Endothelial cell of hepatic sinusoid (primary cell): ENCODE data around the gene RARB.

Experiments used
- in situ Hi-C: cut with HindIII; loops from 2 replicates; pipeline ENCODE4 v1.10.0; 2017; ENCODE audit warnings: low sequenced_read_pairs

The RARB gene

DNA sequence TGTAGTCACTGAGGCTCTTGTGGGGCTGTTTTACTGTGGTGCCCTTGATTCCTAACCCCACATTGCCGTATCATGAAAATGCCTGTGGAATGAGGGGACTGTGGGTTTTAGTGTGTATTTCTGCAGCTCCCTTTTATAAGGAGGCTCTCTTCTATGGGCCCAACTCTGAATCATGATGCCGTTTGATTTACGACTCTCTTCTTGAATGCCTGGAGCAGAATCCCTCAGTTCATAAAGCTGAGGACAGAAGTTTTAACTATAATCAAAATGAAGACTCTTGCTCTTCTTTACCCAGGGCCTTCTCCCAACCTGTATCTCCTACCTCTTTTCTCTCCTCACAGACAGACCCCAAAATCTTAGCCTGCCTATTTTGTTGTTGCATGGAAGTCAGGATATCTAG, 109.5 kb downstream of the RARB start:
- in situ Hi-C loops = no loop called here

DNA sequence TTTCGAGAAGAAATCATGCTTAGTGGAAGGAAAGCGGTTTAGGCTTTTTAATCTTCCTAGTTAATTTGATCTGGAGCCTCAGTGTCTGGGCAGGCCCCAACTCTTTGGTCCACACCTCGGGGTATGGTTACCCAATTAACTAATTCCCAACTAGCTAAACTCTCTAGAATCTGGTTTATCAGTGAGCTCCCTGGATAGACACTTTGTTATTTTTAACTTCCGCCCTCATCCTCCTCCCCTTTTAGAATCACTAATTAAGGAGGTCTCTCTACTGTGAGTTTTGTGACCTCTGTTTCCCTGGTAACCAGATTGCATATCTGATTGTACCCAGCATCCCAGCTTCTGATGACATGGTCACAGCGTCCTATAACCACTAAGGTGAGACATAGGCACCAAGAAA, 112.2 kb downstream of the RARB start:
- in situ Hi-C loops = no loop called here

DNA sequence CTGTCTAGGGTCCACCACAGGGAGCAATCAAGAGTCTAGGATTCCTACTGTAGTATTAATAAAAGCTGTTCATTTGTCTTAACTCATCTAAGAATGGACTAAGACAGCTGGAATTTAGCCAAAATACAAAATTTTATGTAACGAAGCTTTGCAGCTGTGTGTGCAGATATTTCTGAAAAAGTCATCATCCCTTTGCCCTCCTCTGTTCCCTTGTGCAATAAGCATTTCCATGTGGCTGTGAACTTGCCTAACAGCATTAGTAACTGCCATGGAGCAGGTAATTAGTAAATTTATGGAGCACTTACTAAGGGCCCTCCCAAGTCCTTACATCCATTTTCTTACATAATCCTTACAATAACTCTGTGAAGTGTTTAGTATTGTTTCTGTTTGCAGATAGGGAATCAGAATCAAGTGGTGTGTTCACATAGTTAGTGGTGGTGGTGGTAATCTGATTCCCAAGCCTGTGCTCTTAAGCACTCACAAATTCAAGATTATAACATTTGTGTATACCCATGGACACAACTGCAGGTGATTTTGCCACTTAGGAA, 114.5 kb downstream of the RARB start:
- in situ Hi-C loops = no loop called here

DNA sequence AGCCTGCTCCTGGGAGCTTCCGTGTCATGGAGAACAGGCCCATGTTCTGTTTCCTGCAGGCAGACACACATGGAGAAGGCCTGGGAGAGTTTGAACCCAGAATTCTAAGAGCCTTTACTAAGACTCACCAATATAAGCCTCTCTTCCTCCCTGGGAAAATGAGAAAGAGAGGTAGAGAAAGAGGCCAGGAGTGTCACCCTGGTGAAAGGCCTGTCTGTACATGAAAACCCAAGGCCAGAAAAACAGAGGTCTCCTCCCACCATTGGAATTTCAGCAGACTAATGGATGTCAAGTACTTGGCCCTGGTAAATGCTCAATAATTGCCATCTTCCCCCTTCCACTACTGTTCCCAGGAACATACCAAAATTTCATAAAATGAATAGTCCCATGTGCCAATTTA, 119.0 kb downstream of the RARB start:
- in situ Hi-C loops = no loop called here

DNA sequence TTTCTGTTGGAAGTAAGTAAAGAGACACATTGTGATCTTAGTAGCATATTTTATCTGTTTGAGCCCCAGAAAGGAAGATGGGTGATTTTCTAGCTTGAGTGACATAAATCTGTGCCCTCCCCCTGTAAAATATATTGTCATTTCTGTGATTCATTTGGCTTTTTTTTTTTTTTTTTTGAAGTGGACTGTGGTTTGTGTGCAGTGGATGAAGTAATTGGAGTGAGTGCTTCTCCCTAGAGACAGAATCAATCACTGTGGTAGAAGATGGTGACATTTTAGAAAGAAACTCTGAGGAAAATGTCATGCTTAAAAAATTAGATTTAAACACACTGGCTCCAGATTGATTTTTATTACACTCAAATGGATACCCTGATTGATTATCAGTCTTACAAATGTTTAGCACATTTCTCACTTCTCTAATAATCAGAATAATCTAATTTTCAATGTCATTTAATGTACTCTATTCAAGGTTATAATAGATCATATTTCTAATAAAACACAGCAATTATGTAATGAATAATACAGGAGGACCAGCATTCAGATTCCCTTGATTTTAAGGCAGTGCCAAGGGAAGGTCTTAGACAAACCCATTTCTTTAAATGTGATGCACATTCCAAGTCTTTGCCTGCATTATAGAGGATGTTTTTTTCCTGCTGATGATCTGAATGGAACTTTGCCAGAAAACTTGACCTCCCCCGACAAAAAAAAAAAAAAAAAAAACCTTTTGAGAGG, 120.0 kb downstream of the RARB start:
- in situ Hi-C loops = no loop called here

DNA sequence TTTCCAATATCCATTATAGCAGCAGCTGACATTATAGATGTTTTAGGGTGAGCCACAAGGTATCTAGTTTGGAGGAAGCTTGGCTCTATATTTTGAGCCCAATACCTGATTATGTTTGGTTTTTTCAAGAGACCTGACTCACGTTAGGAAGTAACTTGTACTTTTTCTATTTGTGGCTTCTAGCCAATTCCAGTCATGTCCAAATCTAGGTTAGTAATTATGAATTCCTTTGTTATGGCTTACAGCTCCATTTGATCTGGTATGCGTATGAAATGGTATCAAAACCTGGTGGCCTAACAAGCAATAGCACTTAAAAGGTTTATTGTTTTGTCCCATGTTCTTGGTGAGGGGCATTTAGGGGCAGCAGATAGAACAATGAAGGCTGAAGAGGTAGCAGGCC, 120.8 kb downstream of the RARB start:
- in situ Hi-C loops = no loop called here

DNA sequence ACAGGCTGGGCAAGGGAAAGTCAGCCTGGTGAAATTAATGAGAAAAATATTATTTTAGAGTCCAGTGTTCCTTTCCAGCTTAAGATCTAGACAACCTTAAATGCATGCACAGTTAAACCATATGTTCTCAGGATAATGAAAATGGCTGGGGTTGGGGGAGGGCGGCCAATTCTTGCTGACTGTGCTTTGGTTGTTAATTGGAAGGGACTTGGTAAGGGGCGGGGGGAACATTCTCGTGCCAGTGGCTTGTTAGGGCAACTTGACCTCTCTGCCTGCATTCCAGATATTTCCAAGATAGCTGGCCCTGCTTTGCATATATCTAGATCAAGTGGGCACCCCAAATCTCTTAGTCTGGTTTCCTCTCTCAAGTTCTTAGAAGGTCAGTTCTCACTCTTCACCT, 124.2 kb downstream of the RARB start:
- in situ Hi-C loops = no loop called here

DNA sequence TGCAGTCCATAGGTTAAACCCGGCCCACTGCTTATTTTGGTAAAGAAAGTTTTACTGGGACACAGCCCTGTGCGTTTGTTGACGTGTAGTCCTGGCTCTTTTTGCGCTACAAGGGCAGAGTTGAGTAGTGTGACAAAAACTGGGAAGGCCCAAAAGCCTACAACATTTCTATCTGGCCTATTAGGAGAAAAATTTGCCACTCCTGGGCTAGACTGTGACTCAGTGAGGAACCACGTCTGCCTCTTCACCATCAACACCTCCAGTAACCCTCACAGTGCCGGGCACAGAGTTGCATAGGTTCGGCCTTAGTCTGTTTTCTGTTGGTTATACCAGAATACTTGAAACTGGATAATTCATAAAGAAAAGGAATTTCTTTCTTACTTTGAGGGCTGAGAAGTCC, 126.3 kb downstream of the RARB start:
- in situ Hi-C loops = no loop called here

DNA sequence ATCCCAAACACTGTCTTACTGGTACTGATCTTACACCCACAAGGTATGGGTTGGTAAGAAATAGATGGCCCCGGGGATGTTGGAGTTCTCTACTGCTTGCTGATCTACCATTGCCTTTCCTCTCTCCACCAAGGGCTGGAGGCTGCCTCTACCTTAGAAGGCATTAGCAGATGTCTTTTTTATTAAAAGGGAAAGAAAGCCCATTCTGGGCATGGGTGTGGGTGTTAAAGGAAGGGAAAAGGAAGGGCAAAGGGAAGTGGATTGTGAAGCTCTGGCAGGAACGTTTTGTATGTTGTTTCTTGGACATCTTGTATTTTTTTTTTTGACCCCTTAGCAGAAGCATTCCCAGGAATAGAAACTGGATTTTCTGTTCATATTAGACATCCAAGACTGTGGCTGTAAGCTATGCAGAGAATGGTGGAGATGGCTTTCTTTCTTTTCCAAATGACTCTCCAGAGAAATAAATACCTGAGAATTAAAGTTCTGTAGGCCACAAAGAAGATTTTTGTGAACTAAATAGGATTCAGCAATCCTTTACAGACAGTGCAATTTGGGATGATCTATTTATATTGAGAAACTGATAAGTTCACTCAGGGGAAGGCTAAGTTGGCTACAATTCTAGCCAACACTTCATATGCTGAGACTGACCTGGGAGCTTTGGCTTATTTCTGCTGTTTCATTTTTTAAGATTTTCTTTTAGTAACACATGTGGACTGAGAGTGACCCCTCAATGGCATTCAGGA, 127.8 kb downstream of the RARB start:
- in situ Hi-C loops = no loop called here

DNA sequence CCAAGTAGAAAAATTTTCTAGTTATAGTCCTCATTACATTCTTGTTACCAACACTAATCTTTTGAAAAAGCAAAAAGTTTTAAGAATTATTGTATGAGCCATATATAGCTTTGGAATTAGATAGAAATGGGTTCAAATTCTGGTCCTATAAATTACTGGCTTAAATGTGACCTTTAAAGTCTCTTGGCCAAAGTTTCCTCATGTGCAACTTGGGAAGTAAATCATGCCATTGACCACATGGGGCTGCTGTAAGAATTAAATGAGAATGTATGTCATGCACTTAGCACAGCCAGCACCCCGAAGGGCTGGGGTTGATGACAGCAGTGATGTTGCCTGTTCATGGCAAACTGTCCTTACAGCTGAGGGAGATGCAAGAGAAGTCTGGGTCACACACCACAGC, 128.4 kb downstream of the RARB start:
- in situ Hi-C loops = no loop called here

DNA sequence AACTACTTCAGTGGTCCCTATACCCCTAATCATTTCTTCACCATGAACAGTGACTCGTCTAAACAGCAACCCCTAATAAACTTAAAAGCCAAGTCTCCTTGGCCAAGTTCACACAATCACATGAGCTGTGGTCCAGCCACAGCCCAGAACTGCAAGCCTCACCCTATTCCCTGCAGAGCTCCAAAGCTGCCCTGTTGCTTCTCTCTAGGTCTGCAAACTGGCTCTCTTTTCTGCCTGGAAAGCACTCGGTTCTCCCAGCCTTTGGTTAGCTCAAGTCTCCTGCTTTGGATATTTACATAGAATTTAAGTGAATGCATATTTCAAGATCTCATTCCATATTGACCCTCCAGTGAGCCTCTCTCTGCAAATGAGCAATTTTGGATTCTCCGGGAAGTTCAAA, 129.6 kb downstream of the RARB start:
- in situ Hi-C loops = no loop called here

DNA sequence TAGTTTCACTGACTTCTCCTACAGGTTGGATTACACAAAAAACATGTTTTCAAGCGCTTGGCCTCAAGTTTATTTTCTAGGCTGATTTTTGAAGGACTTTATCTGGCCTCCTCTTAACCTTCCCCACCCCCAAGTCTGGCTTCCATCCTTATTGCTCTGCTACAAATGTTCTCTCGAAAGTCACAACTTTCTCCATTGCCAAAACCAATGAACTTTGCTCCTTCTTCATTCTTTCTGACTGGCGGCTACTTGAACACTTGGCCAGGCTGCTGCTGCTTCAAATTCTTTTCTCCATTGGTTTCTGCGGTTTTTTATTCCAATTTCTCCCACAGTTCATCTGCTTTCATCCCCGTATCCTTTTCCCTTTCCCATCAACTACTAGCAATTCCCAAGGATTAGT, 130.1 kb downstream of the RARB start:
- in situ Hi-C loops = no loop called here

DNA sequence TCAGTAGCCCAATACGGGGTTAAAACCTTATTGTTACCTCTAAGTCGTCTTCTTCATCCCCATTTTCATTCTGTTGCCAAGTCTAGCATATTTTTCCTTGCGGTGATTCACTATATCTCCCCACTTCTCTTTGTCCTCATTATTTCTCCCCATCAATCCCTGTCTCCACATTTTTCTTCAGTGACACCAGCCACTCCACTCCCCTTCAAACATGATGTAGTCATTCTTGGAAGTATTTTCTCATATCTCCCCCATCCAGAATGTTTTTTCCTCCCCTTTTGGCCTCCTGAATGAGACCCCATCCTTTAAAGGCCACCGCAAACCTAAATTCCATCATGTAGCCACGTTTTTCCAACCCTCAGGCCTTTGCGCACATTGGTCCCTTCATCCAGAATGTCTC, 130.7 kb downstream of the RARB start:
- in situ Hi-C loops = no loop called here

DNA sequence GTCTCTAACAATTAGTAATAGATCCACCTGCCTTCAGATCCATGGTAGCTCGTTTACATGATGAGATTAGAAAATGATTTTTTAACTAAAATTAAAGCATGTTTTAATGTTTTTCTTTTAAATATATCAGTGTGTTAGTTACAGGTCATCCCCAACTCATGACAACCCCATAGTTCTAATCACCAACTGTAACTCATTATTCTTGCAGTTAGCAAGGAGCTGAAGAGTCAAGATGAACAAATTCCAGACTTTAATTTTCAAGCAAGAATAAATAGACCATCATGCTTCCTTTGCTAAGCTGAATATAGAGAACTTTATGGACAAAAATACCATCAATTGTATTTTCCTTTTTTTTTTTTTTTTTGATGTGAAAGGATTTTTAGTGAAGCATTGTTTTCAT, 135.5 kb downstream of the RARB start:
- in situ Hi-C loops = no loop called here

DNA sequence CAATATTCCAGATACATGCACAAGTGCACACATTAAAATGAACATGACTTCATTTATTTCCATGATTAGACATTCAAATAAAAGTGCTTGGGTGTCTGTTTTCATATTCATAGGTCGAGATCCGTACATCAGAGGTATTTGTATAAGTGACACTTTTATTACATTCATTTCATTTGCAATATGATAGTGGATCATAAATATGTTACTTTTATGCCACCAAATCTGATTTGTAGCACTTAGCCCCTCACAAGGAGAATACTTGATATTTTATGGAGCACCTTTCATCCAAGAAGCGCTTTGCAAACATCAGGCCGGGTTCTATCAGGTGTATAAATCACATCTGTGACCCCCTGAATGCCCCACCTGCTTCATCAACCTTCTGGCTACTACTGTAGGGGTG, 136.0 kb downstream of the RARB start:
- in situ Hi-C loops = no loop called here

DNA sequence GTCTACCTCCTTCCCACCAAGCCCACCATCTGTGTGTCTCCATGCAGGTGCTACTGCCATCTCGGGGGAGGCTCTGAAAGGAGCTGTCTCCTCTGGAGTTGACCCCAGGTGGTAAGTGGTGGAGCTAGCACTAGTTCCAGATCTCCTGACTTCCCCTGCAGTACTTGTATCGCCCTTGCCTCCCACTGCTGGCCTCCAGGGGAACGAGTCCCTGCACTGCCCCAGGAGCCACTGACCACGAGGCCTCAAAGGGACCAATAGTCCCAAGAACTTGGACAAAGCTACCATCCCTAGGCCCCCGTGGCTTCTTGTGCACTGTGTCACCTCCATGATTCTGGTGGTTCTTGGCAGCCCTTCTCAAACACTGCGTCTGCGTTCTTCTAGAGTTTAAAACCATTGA, 137.7 kb downstream of the RARB start:
- in situ Hi-C loops = no loop called here

DNA sequence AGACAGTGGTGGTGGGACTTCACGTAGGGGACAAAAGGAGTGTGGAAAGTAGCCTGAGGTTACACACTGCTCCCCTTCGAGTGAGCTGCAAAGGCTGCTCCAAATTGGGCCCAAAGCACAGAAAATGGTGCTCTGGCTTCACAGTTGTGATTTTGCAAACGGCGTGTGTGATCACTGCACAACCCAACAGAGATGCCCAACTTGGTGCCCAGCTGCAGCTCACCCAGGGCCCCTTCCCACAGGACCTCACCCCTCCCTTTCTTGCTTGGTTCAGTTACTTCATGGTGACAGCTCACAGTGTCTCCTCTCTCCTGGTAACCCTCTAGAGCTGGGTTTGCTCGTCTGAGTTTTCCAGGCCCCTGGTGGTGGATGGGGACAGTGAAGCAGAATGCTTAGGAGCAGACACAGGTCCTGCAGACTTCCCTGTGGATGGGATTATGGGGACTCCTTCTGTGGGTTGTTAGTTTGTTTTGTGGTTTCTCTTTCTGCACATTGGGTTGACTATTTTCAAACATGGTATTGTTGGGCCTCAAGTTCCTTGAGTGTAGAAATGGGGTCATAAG, 138.4 kb downstream of the RARB start:
- in situ Hi-C loops = no loop called here

DNA sequence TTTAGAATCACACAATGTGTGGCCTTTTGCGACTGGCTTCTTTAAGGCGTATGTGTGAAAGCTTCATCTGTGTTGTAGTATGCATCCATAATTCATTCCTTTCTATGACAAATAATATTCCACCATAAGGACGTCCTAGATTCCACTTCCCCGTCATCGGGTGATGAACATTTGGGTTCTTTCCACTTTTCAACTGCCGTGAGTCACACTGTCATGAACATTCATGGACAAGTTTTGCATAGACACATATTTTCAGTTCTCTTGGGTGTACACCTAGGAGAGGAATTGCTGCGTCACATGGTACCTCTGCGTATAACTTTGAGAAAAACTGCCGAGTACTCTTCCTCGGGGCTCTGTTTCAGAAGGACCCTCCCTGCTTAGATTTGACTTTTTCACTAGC, 139.3 kb downstream of the RARB start:
- in situ Hi-C loops = no loop called here

DNA sequence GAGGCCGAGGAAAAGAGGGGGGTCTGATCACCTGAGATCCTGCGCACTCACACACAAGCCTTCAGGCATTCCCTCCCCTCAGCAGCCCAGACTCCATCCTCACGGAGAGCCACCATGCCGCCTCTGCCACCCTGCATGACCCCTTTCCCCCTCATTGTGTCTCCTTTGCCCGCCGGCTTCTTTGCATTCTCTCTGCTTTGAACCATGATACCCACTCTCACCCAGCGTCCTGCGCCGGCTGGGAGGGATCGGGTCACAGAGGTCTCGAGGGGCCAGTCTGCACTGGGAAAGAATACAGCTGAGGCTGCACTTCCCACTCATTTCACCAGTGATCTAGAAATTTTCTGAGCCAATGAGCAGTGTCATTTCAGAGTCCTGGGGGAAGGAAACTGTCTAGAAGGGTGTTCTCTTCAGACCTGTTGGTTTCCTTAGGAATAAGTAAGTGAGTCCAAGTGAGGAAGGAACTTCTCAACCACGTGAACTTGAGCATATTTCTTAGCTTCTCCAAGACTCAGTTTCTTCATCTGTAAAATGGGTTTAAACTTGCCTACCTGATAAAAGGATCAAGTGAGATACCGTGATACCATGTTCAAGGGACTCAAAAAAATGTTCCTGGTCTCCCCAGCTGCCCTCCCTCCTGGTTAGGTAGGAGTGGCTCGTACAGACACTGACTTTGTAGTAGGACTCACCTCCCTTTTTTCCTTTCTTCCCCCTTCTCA, 139.9 kb downstream of the RARB start:
- in situ Hi-C loops = no loop called here

DNA sequence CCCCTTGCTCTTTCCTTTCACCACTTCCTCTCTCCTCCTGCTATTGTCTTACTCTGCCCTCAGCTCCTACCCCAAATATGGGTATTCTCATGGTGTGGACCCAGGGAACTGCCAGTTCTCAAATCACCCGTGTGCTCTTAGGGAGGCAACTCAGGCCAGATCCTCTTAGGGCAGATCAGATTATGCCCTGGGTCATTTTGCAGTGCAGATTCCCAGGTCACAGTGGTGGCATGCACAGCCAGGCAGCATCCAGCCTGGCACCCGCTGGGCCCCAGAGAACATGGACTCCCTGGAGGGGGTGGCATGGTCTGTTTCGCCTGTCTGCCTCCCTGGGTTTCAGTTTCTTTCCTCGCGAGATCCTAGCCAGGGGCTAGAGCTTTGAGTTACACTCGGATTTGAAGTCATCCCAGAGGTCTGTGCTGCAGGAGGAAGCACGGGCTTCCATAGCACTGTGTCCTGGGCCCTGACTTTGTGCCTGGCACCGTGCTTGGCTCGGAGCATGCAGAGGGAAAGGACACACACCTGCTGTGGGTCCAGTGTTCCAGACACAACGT, 140.5 kb downstream of the RARB start:
- in situ Hi-C loops = no loop called here

DNA sequence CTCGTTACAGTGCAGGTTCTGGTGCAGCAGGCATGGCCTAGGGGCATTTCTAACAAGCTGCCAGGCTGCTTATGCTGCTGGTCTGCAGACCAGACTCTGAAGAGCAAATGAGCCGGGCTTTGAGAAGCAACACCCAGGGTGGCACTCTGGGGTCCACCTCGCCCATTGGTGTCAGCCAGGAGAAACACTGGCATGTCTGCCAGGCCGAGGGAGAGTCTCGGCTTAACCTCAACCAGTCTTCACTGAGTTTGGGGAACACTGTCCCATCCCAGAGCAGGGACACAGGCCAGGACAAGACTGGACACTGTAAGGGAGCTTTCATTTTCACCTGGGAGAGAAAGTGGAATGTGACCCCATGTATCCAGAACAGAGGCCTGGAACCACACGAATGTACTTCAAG, 143.2 kb downstream of the RARB start:
- in situ Hi-C loops = no loop called here
